Retinal pigment epithelial cell (primary cell): ENCODE data around the gene RXFP3.
"Not testable (repeated sequence)": the region's sequence is repeated elsewhere in the genome, so short reads cannot be mapped to it uniquely, and the experiment has no call there.

ENCODE experiments used
- DNase-seq: peaks from one replicate; pipeline ENCODE4 v3.0.0-alpha.2; 2010; ENCODE audit warnings: low read depth
- H3K4me3 ChIP-seq: 2 replicates; pipeline ENCODE4 v1.5.1; 2011; ENCODE audit warnings: mild to moderate bottlenecking, low read length, control low read depth, moderate library complexity
- CTCF ChIP-seq: conservative IDR thresholded peaks from 2 replicates; pipeline ENCODE4 v1.5.1; 2011; ENCODE audit warnings: low read depth, low read length, control low read depth, inconsistent platforms

Gene RXFP3

GRCh38 chr5:33892620-33893137 lies 43.5 kb upstream of the RXFP3 start:
- peak overlapping the region; percentile 57 for H3K4me3 ChIP-seq
- peak; percentile 98 for DNase-seq
- TF ChIP-seq CTCF, result no peak

GRCh38 chr5:33894566-33894965 lies 41.6 kb upstream of the RXFP3 start:
- no peak for TF ChIP-seq CTCF
- H3K4me3 ChIP-seq, result no peak overlapping the region
- DNase-seq, result no peak

- TF ChIP-seq CTCF, result no peak
- H3K4me3 ChIP-seq, result no peak overlapping the region
- DNase-seq, result no peak
Measured at GRCh38 chr5:33901156-33901555, 35.0 kb upstream of the RXFP3 start.

GRCh38 chr5:33903118-33903517 lies 33.1 kb upstream of the RXFP3 start:
- no peak overlapping the region for H3K4me3 ChIP-seq
- DNase-seq, result no peak
- no peak for TF ChIP-seq CTCF

- no peak for TF ChIP-seq CTCF
- no peak for DNase-seq
- no peak overlapping the region for H3K4me3 ChIP-seq
Measured at GRCh38 chr5:33905381-33905780, 30.8 kb upstream of the RXFP3 start.

GRCh38 chr5:33906248-33906647 lies 29.9 kb upstream of the RXFP3 start:
- not testable (repeated sequence) for DNase-seq, H3K4me3 ChIP-seq

GRCh38 chr5:33914844-33915243 lies 21.3 kb upstream of the RXFP3 start:
- DNase-seq, H3K4me3 ChIP-seq: not testable (repeated sequence)

GRCh38 chr5:33921002-33921401 lies 15.2 kb upstream of the RXFP3 start:
- TF ChIP-seq CTCF, result no peak
- DNase-seq, result no peak
- no peak overlapping the region for H3K4me3 ChIP-seq
